Calu3 (cell line): ENCODE results near the gene DCDC2. TPM values are rescaled to one million over a fixed set of nuclear protein-coding genes. Genes with fewer than 3 reads are reported as not detected.
"Not testable (repeated sequence)": the region's sequence is repeated elsewhere in the genome, so short reads cannot be mapped to it uniquely, and the experiment has no call there.

Experiments used
- BruUV-seq: library from RNA; stranded (reverse); fragments of 400-500 nt; replicated peaks from 2 replicates; lab custom pipeline; 2021; lab: Mats Ljungman, UMichigan
- CTCF ChIA-PET: fragments of 300-600 bp; sonication (Branson Sonifier 250); formaldehyde crosslinking; loops from one replicate; lab custom pipeline; 2022; ENCODE audit warnings: antibody characterized with exemption; lab: Charles Lee
- DNase-seq: peaks from one replicate; pipeline ENCODE4 v3.0.0; 2022
- H3K27ac Mint-ChIP-seq: one replicate; pipeline ENCODE4 v1.8.0; 2022; ENCODE audit warnings: mixed read lengths; ENCODE audit not compliant: unreplicated experiment
- H3K27me3 Mint-ChIP-seq: one replicate; pipeline ENCODE4 v1.8.0; 2022; ENCODE audit warnings: mixed read lengths; ENCODE audit not compliant: unreplicated experiment
- H3K36me3 Mint-ChIP-seq: one replicate; pipeline ENCODE4 v1.8.0; 2022; ENCODE audit warnings: mild to moderate bottlenecking, moderate library complexity, mixed read lengths; ENCODE audit not compliant: insufficient read depth, unreplicated experiment
- H3K4me1 Mint-ChIP-seq: one replicate; pipeline ENCODE4 v1.8.0; 2022; ENCODE audit warnings: mild to moderate bottlenecking, low read depth, mixed read lengths; ENCODE audit not compliant: unreplicated experiment
- H3K4me3 Mint-ChIP-seq: one replicate; pipeline ENCODE4 v1.8.0; 2022; ENCODE audit warnings: mild to moderate bottlenecking, low read depth, moderate library complexity, mixed read lengths; ENCODE audit not compliant: unreplicated experiment
- H3K9me3 Mint-ChIP-seq: one replicate; pipeline ENCODE4 v1.8.0; 2022; ENCODE audit warnings: low read depth, mixed read lengths; ENCODE audit not compliant: unreplicated experiment
- intact Hi-C: fragments of 100-400 bp; cut with micrococcal nuclease; formaldehyde crosslinking; loops from one replicate; pipeline ENCODE4 v1.10.0; 2022; ENCODE audit not compliant: unreplicated experiment
- total RNA-seq: library from RNA; stranded (reverse); gene quantifications from 2 replicates; pipeline ENCODE4 v1.2.3, GENCODE V29; 2022
- TF ChIP-seq, protein P1 (sequence below): fragments of 200-600 bp; IDR thresholded peaks from one replicate; pipeline ENCODE4 v1.8.0; 2022; ENCODE audit warnings: antibody characterized with exemption; ENCODE audit not compliant: unreplicated experiment

Gene DCDC2
- total RNA-seq, 1 experiment from 2014 or later, result 91.8 TPM

DNA sequence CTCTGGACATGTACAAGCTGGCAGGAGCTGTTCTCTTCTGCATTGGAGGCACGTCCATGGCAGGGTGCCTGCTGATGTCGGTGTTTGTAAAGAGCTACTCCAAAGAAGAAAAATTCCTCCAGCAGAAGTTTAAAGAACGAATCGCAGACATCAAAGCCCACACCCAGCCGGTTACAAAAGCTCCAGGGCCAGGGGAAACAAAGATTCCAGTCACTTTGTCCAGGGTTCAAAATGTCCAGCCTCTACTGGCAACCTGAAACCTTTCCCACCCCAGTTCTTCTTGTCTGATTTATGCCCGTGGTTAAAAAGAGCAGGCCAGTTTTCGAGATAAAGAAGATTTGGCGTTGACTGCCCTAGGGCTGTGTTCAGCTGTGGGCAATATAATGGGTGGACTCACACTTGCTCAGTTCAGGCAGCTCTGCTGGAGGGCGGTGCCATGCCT is 212.1 kb downstream of the DCDC2 start:
- intact Hi-C loops, result no loop called here
- TF ChIP-seq, protein P1, sequence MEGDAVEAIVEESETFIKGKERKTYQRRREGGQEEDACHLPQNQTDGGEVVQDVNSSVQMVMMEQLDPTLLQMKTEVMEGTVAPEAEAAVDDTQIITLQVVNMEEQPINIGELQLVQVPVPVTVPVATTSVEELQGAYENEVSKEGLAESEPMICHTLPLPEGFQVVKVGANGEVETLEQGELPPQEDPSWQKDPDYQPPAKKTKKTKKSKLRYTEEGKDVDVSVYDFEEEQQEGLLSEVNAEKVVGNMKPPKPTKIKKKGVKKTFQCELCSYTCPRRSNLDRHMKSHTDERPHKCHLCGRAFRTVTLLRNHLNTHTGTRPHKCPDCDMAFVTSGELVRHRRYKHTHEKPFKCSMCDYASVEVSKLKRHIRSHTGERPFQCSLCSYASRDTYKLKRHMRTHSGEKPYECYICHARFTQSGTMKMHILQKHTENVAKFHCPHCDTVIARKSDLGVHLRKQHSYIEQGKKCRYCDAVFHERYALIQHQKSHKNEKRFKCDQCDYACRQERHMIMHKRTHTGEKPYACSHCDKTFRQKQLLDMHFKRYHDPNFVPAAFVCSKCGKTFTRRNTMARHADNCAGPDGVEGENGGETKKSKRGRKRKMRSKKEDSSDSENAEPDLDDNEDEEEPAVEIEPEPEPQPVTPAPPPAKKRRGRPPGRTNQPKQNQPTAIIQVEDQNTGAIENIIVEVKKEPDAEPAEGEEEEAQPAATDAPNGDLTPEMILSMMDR, result no peak
- BruUV-seq, result no TSS peak
- Mint-ChIP-seq H3K27me3 (no peaks in the 10 kb centered on the region), H3K4me3 (no peak overlapping the region), H3K9me3 (no peaks in the 10 kb centered on the region), H3K27ac (no peak overlapping the region), H3K4me1 (no peaks in the 10 kb centered on the region), H3K36me3 (no peaks in the 10 kb centered on the region)
- CTCF ChIA-PET, result no interaction called here
- DNase-seq, result no peak

- H3K4me3 Mint-ChIP-seq, DNase-seq, H3K4me1 Mint-ChIP-seq, H3K27ac Mint-ChIP-seq, H3K9me3 Mint-ChIP-seq, H3K36me3 Mint-ChIP-seq, BruUV-seq, H3K27me3 Mint-ChIP-seq, intact Hi-C loops: not testable (repeated sequence)
- CTCF ChIA-PET, result interaction anchor here (0.7 kb wide), 1 partner anchor 9 kb away, joined by 3 read pairs; no protein-coding TSS in a partner anchor
Measured at GRCh38 chr6:24142733-24143132, 215.1 kb downstream of the DCDC2 start.

DNA sequence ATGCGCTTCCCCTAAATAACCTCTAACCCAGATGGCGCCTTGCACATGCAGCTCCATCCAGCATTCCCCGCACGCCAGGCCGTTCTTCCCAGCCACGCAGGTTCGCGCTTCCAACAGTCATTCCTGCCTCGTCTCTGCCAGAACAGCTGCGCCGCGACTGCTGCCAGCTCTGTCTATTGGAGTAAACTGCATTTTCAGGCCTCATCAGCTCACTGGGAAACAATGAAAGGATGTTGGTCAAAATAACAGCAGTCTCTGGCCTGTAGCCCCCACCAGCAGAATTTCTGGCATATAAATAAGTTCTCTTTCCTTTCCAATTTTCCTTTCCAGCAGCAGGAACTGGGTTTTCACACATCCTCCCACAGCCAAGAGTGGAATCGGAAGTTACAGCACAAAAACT is 217.3 kb downstream of the DCDC2 start:
- H3K36me3 Mint-ChIP-seq, result no peaks in the 10 kb centered on the region
- intact Hi-C loops, result no loop called here
- no TSS peak for BruUV-seq
- no peak for DNase-seq
- no peaks in the 10 kb centered on the region for H3K27me3 Mint-ChIP-seq
- no peak overlapping the region for H3K27ac Mint-ChIP-seq
- H3K4me1 Mint-ChIP-seq, result no peaks in the 10 kb centered on the region
- CTCF ChIA-PET, result interaction anchor here (0.6 kb wide), 1 partner anchor 1388 kb away, joined by 3 read pairs; no protein-coding TSS in a partner anchor
- no peaks in the 10 kb centered on the region for H3K9me3 Mint-ChIP-seq
- H3K4me3 Mint-ChIP-seq, result no peak overlapping the region
- TF ChIP-seq, protein P1, result no peak

- TF ChIP-seq, protein P1, result no peak
- Mint-ChIP-seq H3K27ac (no peak overlapping the region), H3K27me3 (no peaks in the 10 kb centered on the region), H3K4me1 (no peaks in the 10 kb centered on the region), H3K9me3 (no peaks in the 10 kb centered on the region), H3K36me3 (no peaks in the 10 kb centered on the region), H3K4me3 (no peak overlapping the region)
- no peak for DNase-seq
- no TSS peak for BruUV-seq
- CTCF ChIA-PET, result no interaction called here
- intact Hi-C loops, result no loop called here
Measured at GRCh38 chr6:24139639-24140038, 218.2 kb downstream of the DCDC2 start.

GRCh38 chr6:24139080-24139479 is 218.8 kb downstream of the DCDC2 start:
- H3K4me1 Mint-ChIP-seq, result no peaks in the 10 kb centered on the region
- no peak overlapping the region for H3K27ac Mint-ChIP-seq
- H3K27me3 Mint-ChIP-seq, result no peaks in the 10 kb centered on the region
- intact Hi-C loops, result no loop called here
- no TSS peak for BruUV-seq
- CTCF ChIA-PET, result no interaction called here
- no peak for DNase-seq
- H3K9me3 Mint-ChIP-seq, result no peaks in the 10 kb centered on the region
- H3K36me3 Mint-ChIP-seq, result no peaks in the 10 kb centered on the region
- H3K4me3 Mint-ChIP-seq, result no peak overlapping the region
- TF ChIP-seq, protein P1, result no peak
